Prostate gland (tissue), 2 donors: Measurements from ENCODE around the gene BRME1.

ENCODE experiments used
- POLR2A ChIP-seq: fragments of 450-650 bp; IDR thresholded peaks from one replicate; pipeline ENCODE4 v1.6.1; 2016; ENCODE audit warnings: antibody characterized with exemption, mild to moderate bottlenecking
- TF ChIP-seq, protein P1 (sequence below), 4 experiments: fragments of 200-600 bp in 2 of 4; fragments of 450-650 bp in 2 of 4; sonication (generic) in 2 of 4; IDR thresholded peaks; 1 replicate in 3 of 4; 2 replicates in 1 of 4; pipeline ENCODE4 v1.5.1; 2016 to 2019; ENCODE audit warnings: antibody characterized with exemption in 4 of 4, mild to moderate bottlenecking in 2 of 4, moderate library complexity in 2 of 4

DNA sequence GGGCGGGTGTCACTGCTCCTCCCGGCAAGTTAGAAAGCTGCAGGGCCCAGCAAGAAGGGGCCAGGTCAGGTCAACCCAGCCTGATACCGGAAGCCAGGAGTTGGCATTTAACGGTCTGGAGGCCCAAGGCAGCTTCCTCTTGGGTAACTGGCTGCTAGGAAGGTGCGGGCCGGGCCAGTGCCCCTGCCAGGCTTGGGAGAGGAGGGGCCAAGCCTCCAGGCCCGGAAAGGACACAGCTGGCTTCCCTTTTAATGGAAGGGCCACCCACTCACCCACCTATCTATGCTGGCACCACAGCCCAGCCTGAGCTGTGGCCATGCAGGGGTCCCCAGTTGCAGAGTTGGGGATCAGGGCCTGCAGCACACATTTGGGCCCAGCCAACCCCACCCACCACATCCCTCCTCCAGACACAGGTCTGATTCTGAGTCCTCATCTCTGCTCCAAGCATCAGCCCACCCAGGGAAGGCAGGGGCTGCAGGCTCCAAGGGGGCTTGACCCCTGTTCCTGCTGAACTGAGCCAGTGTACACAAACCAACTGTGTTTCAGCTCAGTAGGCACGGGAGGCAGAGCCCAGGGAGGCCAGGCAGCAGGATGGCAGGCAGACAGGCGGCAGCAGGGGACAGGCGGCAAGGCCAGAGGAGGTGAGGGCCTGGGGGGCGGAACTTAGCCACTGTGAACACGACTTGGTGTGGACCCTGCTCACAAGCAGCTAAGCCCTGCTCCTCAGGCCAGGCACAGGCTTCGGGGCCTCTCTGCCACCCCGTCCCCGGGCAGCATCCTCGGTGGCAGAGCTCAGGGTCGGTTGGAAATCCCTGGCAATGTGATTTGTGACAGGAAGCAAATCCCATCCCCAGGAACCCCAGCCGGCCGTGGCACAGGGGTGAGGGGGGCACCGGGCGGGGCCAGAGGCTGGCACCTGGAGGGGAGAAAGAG lies 69.9 kb downstream of the BRME1 start:
- TF ChIP-seq POLR2A, result no peak
- TF ChIP-seq, protein P1, sequence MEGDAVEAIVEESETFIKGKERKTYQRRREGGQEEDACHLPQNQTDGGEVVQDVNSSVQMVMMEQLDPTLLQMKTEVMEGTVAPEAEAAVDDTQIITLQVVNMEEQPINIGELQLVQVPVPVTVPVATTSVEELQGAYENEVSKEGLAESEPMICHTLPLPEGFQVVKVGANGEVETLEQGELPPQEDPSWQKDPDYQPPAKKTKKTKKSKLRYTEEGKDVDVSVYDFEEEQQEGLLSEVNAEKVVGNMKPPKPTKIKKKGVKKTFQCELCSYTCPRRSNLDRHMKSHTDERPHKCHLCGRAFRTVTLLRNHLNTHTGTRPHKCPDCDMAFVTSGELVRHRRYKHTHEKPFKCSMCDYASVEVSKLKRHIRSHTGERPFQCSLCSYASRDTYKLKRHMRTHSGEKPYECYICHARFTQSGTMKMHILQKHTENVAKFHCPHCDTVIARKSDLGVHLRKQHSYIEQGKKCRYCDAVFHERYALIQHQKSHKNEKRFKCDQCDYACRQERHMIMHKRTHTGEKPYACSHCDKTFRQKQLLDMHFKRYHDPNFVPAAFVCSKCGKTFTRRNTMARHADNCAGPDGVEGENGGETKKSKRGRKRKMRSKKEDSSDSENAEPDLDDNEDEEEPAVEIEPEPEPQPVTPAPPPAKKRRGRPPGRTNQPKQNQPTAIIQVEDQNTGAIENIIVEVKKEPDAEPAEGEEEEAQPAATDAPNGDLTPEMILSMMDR (IDR thresholded peaks at IDR 0.05), result no peak
